Stimulated activated CD4-positive, alpha-beta T cell treated with anti-CD3 and anti-CD28 coated beads, TNF-alpha, amount 100 ng/mL, for 48 hours (primary cell): Measurements from ENCODE around the gene CXCL3.

Experiments
- DNase-seq, 3 donors: peaks; one replicate each; pipeline ENCODE4 v3.0.0-alpha.2; 2020; ENCODE audit warnings: low read depth in 3 of 3

The CXCL3 gene

GRCh38 chr4:74014332-74014731 lies 24.2 kb downstream of the CXCL3 start:
- no peak for DNase-seq

GRCh38 chr4:74013264-74013663 lies 25.2 kb downstream of the CXCL3 start:
- DNase-seq: no peak

GRCh38 chr4:74012130-74012529 lies 26.4 kb downstream of the CXCL3 start:
- DNase-seq: no peak

- no peak for DNase-seq
These were observed 29.2 kb downstream of the CXCL3 start for GRCh38 chr4:74009307-74009706.

- no peak for DNase-seq
These were observed 32.4 kb downstream of the CXCL3 start for GRCh38 chr4:74006009-74006476.

GRCh38 chr4:74005528-74005927 lies 33.0 kb downstream of the CXCL3 start:
- DNase-seq: no peak

- DNase-seq: no peak
These were observed 33.8 kb downstream of the CXCL3 start for GRCh38 chr4:74004668-74005067.

GRCh38 chr4:74000301-74000700 lies 38.2 kb downstream of the CXCL3 start:
- no peak for DNase-seq

- no peak for DNase-seq
These were observed 40.2 kb downstream of the CXCL3 start, which contains the start of gene CXCL5 for GRCh38 chr4:73998040-73999011. TSS of gene CXCL5 (minus strand) at chr4:73998677. CDS start at chr4:73998581, 96 bp downstream.

- no peak for DNase-seq
These were observed 46.4 kb downstream of the CXCL3 start for GRCh38 chr4:73992050-73992449.

GRCh38 chr4:73991742-73992000 lies 46.8 kb downstream of the CXCL3 start:
- DNase-seq: no peak

- no peak for DNase-seq
These were observed 47.3 kb downstream of the CXCL3 start for GRCh38 chr4:73990988-73991741.

- no peak for DNase-seq
These were observed 48.6 kb downstream of the CXCL3 start for GRCh38 chr4:73989928-73990327.

- DNase-seq: no peak
These were observed 49.5 kb downstream of the CXCL3 start for GRCh38 chr4:73989031-73989430.

GRCh38 chr4:73988061-73988460 lies 50.4 kb downstream of the CXCL3 start, which contains the start of gene PPBP:
TSS of gene PPBP (minus strand) at chr4:73988190. CDS start at chr4:73988103, 87 bp downstream.
- no peak for DNase-seq
